GM12878 (cell line): ENCODE results near the gene DENND1C. TPM values are rescaled to one million over a fixed set of nuclear protein-coding genes. Genes with fewer than 3 reads are reported as not detected.

Source experiments
- ATF7 ChIP-seq: fragments of 450-650 bp; IDR thresholded peaks from 2 replicates; pipeline ENCODE4 v1.6.1; 2016; ENCODE audit warnings: low read depth, mild to moderate bottlenecking
- BACH1 ChIP-seq: fragments of 450-650 bp; IDR thresholded peaks from 2 replicates; pipeline ENCODE4 v1.6.1; 2017; ENCODE audit warnings: mild to moderate bottlenecking, borderline replicate concordance
- CTCF ChIP-seq, 3 experiments: IDR thresholded peaks in 2 of 3; conservative IDR thresholded peaks in 1 of 3; 2 replicates each; pipeline ENCODE4 v1.5.1; 2011; ENCODE audit warnings: low read depth in 3 of 3, low read length in 3 of 3, mild to moderate bottlenecking in 3 of 3, control low read depth in 2 of 3, moderate library complexity in 2 of 3, inconsistent platforms in 1 of 3, mixed read lengths in 1 of 3; ENCODE audit not compliant: control insufficient read depth in 2 of 3, insufficient read depth in 1 of 3; ENCODE audit errors: extremely low read depth in 1 of 3
- EP300 ChIP-seq, 2 experiments: fragments of 150-350 bp in 1 of 2; IDR thresholded peaks; 2 replicates each; pipeline ENCODE4 v1.6.1; 2011 to 2012; ENCODE audit warnings: low read depth in 2 of 2, low read length in 2 of 2, borderline replicate concordance in 1 of 2, improper control_type of control experiment in 1 of 2, inconsistent platforms in 1 of 2; ENCODE audit not compliant: control insufficient read depth in 1 of 2
- GABPA ChIP-seq: IDR thresholded peaks from 2 replicates; pipeline ENCODE4 v1.6.1; 2014; ENCODE audit warnings: antibody characterized with exemption, low read depth, mild to moderate bottlenecking, inconsistent platforms
- HDAC6 ChIP-seq: fragments of 200-600 bp; sonication (generic); IDR thresholded peaks from one replicate; pipeline ENCODE4 v1.8.0; 2017; ENCODE audit warnings: antibody characterized with exemption; ENCODE audit not compliant: unreplicated experiment
- HSF1 ChIP-seq: fragments of 150-350 bp; IDR thresholded peaks from 2 replicates; pipeline ENCODE4 v1.6.1; 2014; ENCODE audit warnings: mild to moderate bottlenecking, low read depth, low read length
- IRF4 ChIP-seq: IDR thresholded peaks from 2 replicates; pipeline ENCODE4 v1.6.1; 2011; ENCODE audit warnings: low read depth, low read length
- LARP7 ChIP-seq: fragments of 450-650 bp; IDR thresholded peaks from 2 replicates; pipeline ENCODE4 v1.6.1; 2017; ENCODE audit warnings: mild to moderate bottlenecking
- MEF2A ChIP-seq: IDR thresholded peaks from 2 replicates; pipeline ENCODE4 v1.6.1; 2011; ENCODE audit warnings: low read depth, mild to moderate bottlenecking, low read length, moderate library complexity; ENCODE audit not compliant: insufficient read depth
- MTA2 ChIP-seq: fragments of 450-650 bp; IDR thresholded peaks from 2 replicates; pipeline ENCODE4 v1.6.1; 2016; ENCODE audit warnings: low read depth, mild to moderate bottlenecking, moderate library complexity
- NFYA ChIP-seq: IDR thresholded peaks from 2 replicates; pipeline ENCODE4 v1.6.1; 2011; ENCODE audit warnings: low read depth, mild to moderate bottlenecking, low read length, improper control_type of control experiment, borderline replicate concordance
- NFYB ChIP-seq: IDR thresholded peaks from 2 replicates; pipeline ENCODE4 v1.6.1; 2011; ENCODE audit warnings: low read depth, mild to moderate bottlenecking, low read length, improper control_type of control experiment, moderate library complexity; ENCODE audit not compliant: insufficient read depth
- NR2C1 ChIP-seq: fragments of 450-650 bp; IDR thresholded peaks from 2 replicates; pipeline ENCODE4 v1.6.1; 2017; ENCODE audit warnings: antibody characterized with exemption, mild to moderate bottlenecking, moderate library complexity
- RAD21 ChIP-seq: IDR thresholded peaks from 2 replicates; pipeline ENCODE4 v1.6.1; 2011; ENCODE audit warnings: mild to moderate bottlenecking, low read depth, low read length, moderate library complexity; ENCODE audit not compliant: insufficient read depth
- RBBP5 ChIP-seq: fragments of 200-600 bp; sonication (generic); conservative IDR thresholded peaks from 2 replicates; pipeline ENCODE4 v1.6.1; 2016
- RFX5 ChIP-seq: IDR thresholded peaks from 2 replicates; pipeline ENCODE4 v1.6.1; 2011; ENCODE audit warnings: low read depth, low read length, improper control_type of control experiment
- SIX5 ChIP-seq: IDR thresholded peaks from 2 replicates; pipeline ENCODE4 v1.6.1; 2011; ENCODE audit warnings: mild to moderate bottlenecking, low read depth, low read length, moderate library complexity; ENCODE audit not compliant: severe bottlenecking
- TARDBP ChIP-seq: IDR thresholded peaks from 2 replicates; pipeline ENCODE4 v1.6.1; 2016; ENCODE audit warnings: borderline replicate concordance
- ZNF217 ChIP-seq: fragments of 450-650 bp; IDR thresholded peaks from 2 replicates; pipeline ENCODE4 v1.6.1; 2017; ENCODE audit warnings: antibody characterized with exemption, mild to moderate bottlenecking
- ZNF24 ChIP-seq: fragments of 450-650 bp; IDR thresholded peaks from 2 replicates; pipeline ENCODE4 v1.6.1; 2017; ENCODE audit warnings: antibody characterized with exemption, mild to moderate bottlenecking
- ZNF687 ChIP-seq: fragments of 450-650 bp; IDR thresholded peaks from 2 replicates; pipeline ENCODE4 v1.6.1; 2017; ENCODE audit warnings: mild to moderate bottlenecking, moderate library complexity
- ZSCAN29 ChIP-seq: fragments of 450-650 bp; IDR thresholded peaks from 2 replicates; pipeline ENCODE4 v1.6.1; 2017; ENCODE audit warnings: mild to moderate bottlenecking, moderate library complexity
- ZZZ3 ChIP-seq: IDR thresholded peaks from 2 replicates; pipeline ENCODE4 v1.6.1; 2011; ENCODE audit warnings: low read depth; ENCODE audit not compliant: control insufficient read depth, insufficient read length
- polyA plus RNA-seq, 11 experiments: library from polyadenylated mRNA; depleted of rRNA in 4 of 11; unstranded in 6 of 11; stranded (reverse) in 5 of 11; fragments of >200 nt; fragmentation: Nextera tagmentation in 4 of 11; fragmentation: Illumina TruSeq in 1 of 11; extraction: Ambion mirVana in 4 of 11; extraction: Trizol in 1 of 11; gene quantifications; 1 replicate in 1 of 11; 2 replicates in 10 of 11; pipeline versions ENCODE4 v1.2.1 to v1.2.3, GENCODE V29; 2011 to 2016; ENCODE audit warnings: inconsistent platforms in 2 of 11, missing spikeins in 2 of 11, low read depth in 1 of 11
- total RNA-seq, 4 experiments: library from RNA; depleted of rRNA in 3 of 4; stranded (reverse); fragments of >200 nt in 3 of 4; fragmentation: Illumina TruSeq in 1 of 4; extraction: Trizol in 1 of 4; gene quantifications; 2 replicates each; pipeline versions ENCODE4 v1.2.1 to v1.2.3, GENCODE V29; 2013 to 2021

The DENND1C gene
- total and polyA plus RNA-seq, 10 of the 15 experiments (the other 5 are each of a cell fraction or from before 2014, with no cell fraction given) = 2.4 to 54.3 (median 32.7) TPM

- no peak for TF ChIP-seq RAD21
- TF ChIP-seq NR2C1 = 0 out of 2 replicates have a peak, but pooled peaks have one; percentile 34
- TF ChIP-seq MEF2A = no peak
- no peak for TF ChIP-seq RBBP5
- no peak for TF ChIP-seq EP300 (IDR thresholded peaks at IDR 0.05; ENCODE audit: borderline replicate concordance in 1 of 2, control insufficient read depth in 1 of 2, low read depth in 2 of 2, low read length in 2 of 2)
- no peak for TF ChIP-seq HSF1
- TF ChIP-seq GABPA = no peak
- TF ChIP-seq ZNF217 = peak; percentile 79; the same call in 1 of the 2 replicates
- TF ChIP-seq BACH1 = peak; percentile 41; the same call in 1 of the 2 replicates
- TF ChIP-seq MTA2 = no peak
- TF ChIP-seq NFYA = no peak
- peak; percentile 24; the same call in 1 of the 2 replicates for TF ChIP-seq ZNF687
- no peak for TF ChIP-seq CTCF (IDR thresholded peaks at IDR 0.05 in 2 of 3, conservative IDR thresholded peaks at IDR 0.05 in 1 of 3; ENCODE audit: control insufficient read depth in 2 of 3, extremely low read depth in 1 of 3, insufficient read depth in 1 of 3, low read depth in 3 of 3, low read length in 3 of 3)
- 0 out of 2 replicates have a peak, but pooled peaks have one; percentile 26 for TF ChIP-seq ZSCAN29
- TF ChIP-seq HDAC6 = no peak
- TF ChIP-seq ZZZ3 = no peak
- TF ChIP-seq IRF4 = peak; percentile 41; the same call in 1 of the 2 replicates
- TF ChIP-seq ATF7 = no peak
- peak; percentile 73; the same call in 1 of the 2 replicates for TF ChIP-seq NFYB
- TF ChIP-seq SIX5 = no peak
- no peak for TF ChIP-seq RFX5
- no peak for TF ChIP-seq ZNF24
- TF ChIP-seq LARP7 = peak; percentile 58; the same call in 1 of the 2 replicates
- TF ChIP-seq TARDBP = no peak
Measured at GRCh38 chr19:6528544-6529121, 47.0 kb upstream of the DENND1C start (continued).
